Activated CD8-positive, alpha-beta memory T cell treated with anti-CD3 and anti-CD28 coated beads for 4 hours (primary cell): ENCODE measurements around the gene MLLT10.

Experiments used
- DNase-seq, 2 donors: peaks; one replicate each; pipeline ENCODE4 v3.0.0-alpha.2; 2020; ENCODE audit warnings: low read depth in 2 of 2

Gene MLLT10

DNA sequence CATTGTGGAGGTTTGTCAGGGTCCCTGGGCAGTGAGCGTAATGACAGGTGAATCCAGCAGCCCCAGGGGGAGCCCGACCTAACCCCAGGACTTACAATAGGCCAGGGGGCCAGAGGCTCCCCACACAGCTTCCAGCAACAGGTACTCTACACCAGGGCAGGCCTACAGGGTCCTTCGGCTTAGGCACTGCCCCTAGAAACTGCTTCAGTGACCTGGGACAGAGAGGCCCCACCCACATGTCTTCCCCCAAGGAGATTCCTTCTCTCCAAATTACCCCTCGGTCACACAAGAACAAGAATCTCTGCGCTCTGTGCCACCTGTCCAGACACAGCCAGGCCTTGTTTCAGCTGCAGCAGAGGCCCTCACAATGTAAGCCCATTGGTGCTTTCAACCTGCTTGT lies 32.9 kb upstream of the MLLT10 start:
- no peak for DNase-seq

DNA sequence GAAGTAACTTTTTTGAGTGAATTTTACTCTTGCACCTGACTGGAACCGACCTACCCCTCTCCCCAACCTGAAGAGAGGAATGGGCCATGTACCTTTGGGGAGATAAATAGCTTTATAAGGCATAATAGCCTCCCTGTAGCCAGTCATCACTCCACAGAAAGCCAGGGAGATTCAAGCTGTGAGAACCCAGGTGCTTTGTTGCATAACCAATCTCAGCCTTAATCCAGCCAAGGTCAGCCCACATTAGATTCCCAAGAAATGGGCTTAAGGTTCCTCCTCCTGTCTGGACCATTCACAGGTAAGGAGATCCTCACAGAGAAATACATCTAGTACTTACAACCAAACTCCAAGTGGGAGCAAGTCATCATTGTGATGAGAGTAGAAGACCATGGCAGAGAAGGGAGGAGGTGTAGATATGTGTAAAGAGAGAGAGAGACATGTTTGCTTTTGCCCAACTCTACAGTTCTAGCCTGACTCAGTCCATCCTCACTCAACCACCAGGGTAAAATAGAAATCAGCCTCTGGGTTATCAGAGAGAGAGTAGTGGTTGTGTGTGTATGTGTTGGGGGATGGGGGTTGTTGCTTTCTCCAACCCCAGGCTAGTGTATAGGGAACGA lies 32.2 kb upstream of the MLLT10 start:
- no peak for DNase-seq

DNA sequence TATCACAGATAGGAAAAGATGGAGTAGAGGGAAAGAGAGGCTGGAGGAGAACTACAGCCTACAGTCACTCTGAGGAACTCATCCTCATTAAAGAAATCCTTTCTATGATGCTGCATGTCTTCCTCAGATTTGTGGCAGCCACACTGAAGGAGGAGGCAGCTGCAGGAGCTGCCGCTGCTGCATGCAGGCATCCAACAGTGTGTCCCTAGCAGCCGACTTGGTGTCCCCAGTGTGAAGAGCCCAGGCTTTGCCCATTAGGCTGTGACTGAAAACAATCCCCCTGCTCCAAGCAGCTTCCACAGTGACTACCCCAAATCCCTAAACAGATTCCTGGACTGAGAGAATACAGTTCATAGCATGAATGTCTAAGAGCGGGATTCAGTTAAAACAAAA lies 31.7 kb upstream of the MLLT10 start:
- no peak for DNase-seq

DNA sequence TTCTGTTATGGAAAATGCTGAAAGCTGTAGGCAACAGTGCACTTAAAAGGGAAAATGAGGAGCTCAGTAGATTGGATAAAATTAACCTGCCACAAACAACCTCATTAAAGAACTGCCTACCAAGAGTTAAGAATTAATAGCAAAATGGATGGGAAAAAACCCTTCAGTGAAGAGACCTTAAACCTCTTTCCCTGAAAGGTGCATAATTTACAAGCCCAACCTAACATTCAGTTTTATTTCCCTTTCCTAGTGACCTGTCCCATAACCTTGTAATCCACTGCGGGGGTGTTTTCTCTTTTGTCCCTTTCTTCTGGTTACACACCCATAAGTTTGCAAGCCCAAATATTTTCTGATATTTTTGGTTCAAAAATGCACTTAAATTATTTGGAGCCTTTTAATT lies 30.5 kb upstream of the MLLT10 start:
- no peak for DNase-seq

DNA sequence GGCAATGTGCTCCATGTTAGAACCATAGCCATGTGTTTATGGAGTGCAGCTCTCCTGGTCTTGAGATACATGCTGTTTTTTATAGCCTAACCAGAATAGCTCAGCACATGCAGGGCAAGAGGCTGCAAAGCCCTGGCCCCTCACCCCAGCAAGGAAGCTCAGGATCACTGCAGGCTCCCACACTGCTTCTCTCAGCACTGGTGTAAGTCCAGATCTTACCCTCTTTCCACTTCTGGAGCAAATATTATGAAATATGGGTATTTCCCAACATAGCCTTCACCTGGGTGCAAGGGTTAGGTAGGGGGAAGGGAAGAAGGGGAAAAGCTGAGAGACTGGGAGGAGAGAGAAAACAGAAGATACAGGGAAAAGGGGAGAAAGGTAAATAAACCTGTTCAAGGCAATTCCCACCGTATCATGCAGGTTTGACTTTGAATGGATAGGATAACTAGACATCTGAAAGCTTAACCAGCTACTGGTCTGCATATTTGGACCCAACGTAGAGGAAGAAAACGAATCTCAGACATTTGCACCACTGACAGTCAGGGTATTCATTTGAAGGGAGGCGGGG lies 28.2 kb upstream of the MLLT10 start:
- no peak for DNase-seq

DNA sequence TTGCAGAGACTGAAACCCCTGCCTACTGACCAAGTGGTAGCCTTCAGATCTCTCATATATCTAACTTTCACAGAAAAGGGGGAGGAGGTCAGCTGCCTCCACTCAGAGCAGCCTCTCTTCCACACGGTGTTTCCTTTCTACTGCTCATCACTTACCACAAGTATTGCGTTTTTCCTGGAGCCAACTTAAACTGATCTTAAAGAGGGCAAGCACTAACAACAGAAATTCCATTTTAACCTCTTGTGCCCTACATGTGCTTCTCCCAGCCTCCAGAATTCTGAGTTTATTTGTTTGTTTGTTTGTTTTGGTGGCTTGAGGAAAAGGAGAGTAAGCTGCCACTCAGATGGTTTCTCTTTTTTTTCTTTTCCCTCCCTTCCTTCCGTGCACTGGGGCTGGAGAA lies 27.7 kb upstream of the MLLT10 start:
- DNase-seq: no peak

- DNase-seq: no peak
Measured at GRCh38 chr10:21507150-21507549, 26.9 kb upstream of the MLLT10 start.

DNA sequence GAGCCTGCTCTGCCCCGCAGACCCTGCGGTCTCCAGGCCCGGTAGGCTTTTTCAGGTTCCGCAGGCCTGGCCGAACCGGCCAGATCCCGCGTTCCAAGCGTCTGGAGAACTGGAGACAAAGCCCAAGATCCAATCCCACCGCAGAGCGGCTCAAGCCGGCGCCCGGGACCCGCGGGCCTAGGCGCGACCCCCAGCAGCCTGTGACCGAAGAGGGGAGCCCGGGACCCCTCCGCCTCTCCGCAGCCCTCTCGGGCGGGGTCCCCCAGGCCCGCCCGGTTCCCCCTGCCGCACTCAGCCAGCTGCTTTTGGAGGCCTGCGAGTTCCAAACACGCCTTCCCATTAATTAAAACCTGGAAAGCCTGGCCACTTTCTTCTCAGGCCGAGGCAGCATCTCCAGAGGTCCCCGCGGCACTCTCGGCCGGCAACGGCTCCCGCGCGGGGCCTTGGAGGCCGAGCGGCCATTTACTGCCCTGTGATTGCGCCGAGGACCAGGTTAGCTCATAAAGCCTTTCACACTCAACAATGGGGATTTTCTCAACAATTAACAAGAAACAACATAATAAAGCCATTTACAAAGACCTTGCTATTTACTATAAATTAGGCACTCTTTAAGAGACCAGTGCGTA lies 25.2 kb upstream of the MLLT10 start:
- no peak for DNase-seq

DNA sequence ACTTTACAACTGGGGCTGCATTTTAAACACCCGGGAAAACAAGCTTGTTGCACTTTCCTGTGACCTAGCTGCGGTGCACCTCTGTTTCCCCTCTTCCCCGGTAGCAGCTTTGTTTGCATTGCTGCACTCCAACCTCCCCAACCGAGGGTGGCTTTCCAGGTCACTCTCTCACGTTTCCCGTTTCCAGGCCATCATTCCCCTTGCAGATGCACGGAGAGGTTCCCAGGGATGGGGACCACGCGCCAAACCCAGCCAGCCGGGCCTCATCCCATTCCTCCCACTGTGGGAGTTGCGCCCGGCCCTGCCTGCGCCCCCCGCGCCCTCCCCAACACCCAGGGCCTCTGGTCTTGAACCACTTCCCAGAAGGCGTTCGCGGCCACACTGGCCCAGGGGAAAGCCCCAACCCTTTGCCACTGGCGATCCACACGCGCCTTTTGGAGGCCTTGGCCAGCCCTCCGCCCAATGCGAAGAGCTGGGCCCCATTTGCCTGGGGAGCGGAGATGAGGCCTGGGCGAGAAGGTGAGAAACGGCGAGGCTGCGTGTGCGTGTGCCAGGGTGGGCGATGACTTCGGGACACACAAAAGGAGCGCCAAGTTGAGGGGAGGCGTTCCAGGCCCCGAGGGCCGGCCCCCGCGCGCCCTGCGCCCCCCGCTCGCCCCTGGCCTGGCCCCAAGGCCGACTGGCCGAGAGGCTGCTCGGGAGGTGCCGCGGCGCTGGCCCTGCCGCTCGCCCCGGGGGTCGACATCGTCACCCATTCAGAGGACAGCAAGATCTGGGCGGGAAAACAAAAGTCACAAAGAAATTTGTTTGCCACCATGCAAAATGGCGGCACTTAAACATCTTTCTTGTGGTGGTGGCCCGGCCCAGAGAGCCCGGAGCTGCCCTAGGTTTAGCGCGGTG lies 24.4 kb upstream of the MLLT10 start:
- no peak for DNase-seq

DNA sequence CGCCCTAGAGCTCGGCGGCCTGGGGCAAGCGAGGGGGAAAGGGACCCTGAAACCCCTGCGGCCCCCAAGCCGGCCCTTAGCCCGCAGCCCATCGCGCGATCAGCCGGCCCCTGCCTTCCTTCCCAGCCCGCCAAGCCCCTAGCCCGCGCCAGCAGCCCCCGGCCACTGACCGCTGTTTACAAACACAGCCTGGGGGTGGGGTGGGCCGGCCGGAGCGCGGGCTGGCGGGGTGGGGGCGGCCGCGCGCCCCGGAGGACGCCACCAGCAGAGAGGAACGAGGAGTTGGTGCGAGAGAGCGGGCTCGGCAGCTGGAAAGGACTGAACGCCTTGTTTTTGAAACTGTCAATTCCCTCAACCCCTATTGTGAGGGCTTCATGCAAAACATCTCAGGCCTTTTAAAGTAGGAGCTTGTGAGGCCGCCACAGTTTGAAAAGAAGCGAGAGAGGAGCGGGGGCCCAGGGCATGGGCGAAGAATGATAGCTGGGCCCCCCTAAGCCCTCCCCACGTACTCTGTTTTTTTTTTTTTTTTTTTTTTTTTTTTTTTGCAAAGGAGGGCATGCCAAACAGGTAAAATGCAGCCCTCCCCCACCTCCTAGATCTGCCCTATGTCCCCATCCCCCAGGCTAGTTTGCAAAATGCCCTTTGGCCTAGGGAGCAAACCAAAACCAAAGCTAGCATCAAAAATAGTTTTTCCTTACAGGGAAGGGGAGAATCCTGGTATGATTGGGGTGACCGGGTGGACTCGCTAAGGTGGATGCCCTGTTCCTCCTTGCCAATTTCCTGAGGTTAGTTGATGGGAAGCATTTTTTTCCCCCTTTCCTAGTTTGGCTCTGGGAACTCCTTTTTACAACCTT lies 23.6 kb upstream of the MLLT10 start:
- no peak for DNase-seq

- DNase-seq: no peak
Measured at GRCh38 chr10:21511095-21511570, 22.9 kb upstream of the MLLT10 start.

DNA sequence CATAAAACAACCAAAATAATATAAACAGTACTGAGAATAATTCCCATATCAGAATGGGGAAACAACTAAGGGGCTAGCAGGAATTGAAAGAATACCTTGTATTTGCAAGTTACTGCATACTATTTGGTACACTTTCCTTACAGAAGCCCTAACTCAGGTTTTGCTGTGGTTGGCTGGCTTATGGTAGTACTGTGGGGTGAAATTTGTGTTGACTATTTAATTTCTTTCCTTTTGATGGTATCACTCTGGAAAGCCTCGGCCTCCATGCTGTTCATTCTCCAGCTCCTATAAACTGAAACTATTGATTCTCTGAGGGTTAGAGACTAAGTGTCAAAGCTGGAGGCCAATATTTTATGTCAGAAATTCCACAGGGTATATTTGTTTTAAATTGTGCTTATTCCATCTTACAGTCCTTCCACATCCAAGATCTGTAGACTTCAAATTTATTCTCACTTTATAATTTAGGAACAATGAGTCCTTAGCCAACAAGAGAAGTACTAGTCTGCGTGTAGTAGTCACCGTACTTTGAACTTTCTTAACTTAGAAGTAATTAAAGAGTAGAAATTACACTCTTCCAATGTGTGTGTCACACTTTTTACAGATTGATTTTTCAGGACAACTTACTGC lies 22.0 kb upstream of the MLLT10 start:
- no peak for DNase-seq

DNA sequence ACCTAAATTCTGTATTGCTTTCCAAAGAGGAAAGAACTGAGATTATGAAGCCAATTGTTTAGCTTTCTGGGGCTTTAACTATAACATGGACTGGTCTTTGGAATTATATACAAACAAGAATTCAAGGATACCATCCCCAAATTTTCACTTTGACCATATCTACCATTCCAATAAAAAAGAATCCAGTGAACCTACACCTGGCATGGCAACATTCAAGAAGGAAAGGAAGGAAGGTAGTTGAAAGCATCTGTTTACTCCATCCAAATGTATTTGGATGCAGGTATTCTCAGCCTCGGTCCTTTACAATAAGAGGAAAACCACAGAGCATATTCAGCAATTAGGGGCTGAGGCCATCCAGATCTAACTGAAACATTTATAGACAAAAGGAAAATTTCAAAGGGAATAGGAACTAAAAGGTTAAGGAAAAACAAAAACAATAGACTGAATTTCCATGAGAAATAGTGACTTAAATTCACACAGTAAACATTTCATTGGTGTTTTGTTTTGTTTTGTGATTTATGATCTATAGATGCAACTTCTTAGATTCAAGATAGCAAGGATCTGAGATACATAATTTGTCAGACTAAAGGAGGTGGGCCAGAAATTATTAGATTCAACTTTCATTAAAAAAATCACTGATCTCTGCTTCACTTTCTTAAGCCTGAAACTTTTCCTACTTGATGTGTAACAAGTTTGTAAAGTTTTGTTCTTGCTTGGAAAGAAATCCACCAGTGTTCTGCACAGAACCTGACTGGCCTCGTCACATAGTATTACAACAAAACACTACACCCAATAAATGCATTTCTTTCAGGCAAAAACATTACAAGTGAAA lies 21.2 kb upstream of the MLLT10 start:
- DNase-seq: no peak

GRCh38 chr10:21513405-21513788 lies 20.6 kb upstream of the MLLT10 start:
- no peak for DNase-seq

GRCh38 chr10:21514129-21514817 lies 19.8 kb upstream of the MLLT10 start:
- DNase-seq: no peak

- DNase-seq: no peak
Measured at GRCh38 chr10:21514818-21515351, 19.1 kb upstream of the MLLT10 start.

GRCh38 chr10:21515361-21516241 lies 18.4 kb upstream of the MLLT10 start:
- DNase-seq: no peak
